Activated CD8-positive, alpha-beta T cell treated with anti-CD3 and anti-CD28 coated beads for 36 hours (primary cell): ENCODE measurements around the gene CCDC154. TPM values are rescaled to one million over a fixed set of nuclear protein-coding genes. Genes with fewer than 3 reads are reported as not detected.

Experiments used
- ATAC-seq: fragments of 200-7000 bp; cut with Tn5 transposase; one replicate; pipeline ENCODE4 v1.10.0; 2021; ENCODE audit warnings: mild to moderate bottlenecking, moderate library complexity
- CTCF ChIA-PET: fragments of 350-600 bp; sonication (Branson Sonifier 250); formaldehyde crosslinking; loops from one replicate; lab custom pipeline; 2021; ENCODE audit warnings: antibody characterized with exemption; lab: Charles Lee
- POLR2A ChIA-PET: fragments of 350-600 bp; sonication (Branson Sonifier 250); formaldehyde crosslinking; loops from one replicate; lab custom pipeline; 2021; ENCODE audit warnings: antibody characterized with exemption; lab: Charles Lee
- DNase-seq: peaks from one replicate; pipeline ENCODE4 v3.0.0-alpha.2; 2020
- H3K27ac Mint-ChIP-seq: one replicate; pipeline ENCODE4 v1.8.0; 2021; ENCODE audit warnings: mild to moderate bottlenecking, mixed read lengths
- H3K27me3 Mint-ChIP-seq: one replicate; pipeline ENCODE4 v1.8.0; 2021; ENCODE audit warnings: mixed read lengths
- H3K36me3 Mint-ChIP-seq: one replicate; pipeline ENCODE4 v1.8.0; 2021; ENCODE audit warnings: low read depth, mixed read lengths
- H3K4me1 Mint-ChIP-seq: one replicate; pipeline ENCODE4 v1.8.0; 2021; ENCODE audit warnings: low read depth, mixed read lengths
- H3K4me3 Mint-ChIP-seq: one replicate; pipeline ENCODE4 v1.8.0; 2021; ENCODE audit warnings: mild to moderate bottlenecking, moderate library complexity, mixed read lengths
- H3K9me3 Mint-ChIP-seq: one replicate; pipeline ENCODE4 v1.8.0; 2021; ENCODE audit warnings: mixed read lengths
- CTCF ChIP-seq: fragments of 200-600 bp; IDR thresholded peaks from one replicate; pipeline ENCODE4 v1.8.0; 2022; ENCODE audit warnings: antibody characterized with exemption, mild to moderate bottlenecking
- intact Hi-C: fragments of 100-400 bp; cut with micrococcal nuclease; formaldehyde crosslinking; loops from one replicate; pipeline ENCODE4 v1.10.0; 2022
- total RNA-seq, 2 experiments: library from RNA; stranded (reverse); gene quantifications; one replicate each; pipeline ENCODE4 v1.2.3, GENCODE V29; 2021

CCDC154 gene
- total RNA-seq, 2 experiments from 2014 or later, result 1.3 to 1.4 TPM

- Mint-ChIP-seq H3K36me3 (no peaks in the 10 kb centered on the region), H3K9me3 (no peaks in the 10 kb centered on the region), H3K27ac (no peak overlapping the region), H3K27me3 (no peaks in the 10 kb centered on the region), H3K4me3 (no peak overlapping the region), H3K4me1 (no peaks in the 10 kb centered on the region)
- intact Hi-C loops, result no loop called here
- POLR2A ChIA-PET, result interaction anchor here (3.6 kb wide), 1 partner anchor 10 kb away, joined by 13 read pairs; the partner anchor contains the start of gene UQCC4
- DNase-seq (no peak), ATAC-seq (no peak)
- CTCF ChIA-PET, result no interaction called here
- no peak for TF ChIP-seq CTCF
These were observed 14.1 kb downstream of the CCDC154 start for GRCh38 chr16:1430214-1430758.

- POLR2A ChIA-PET, result interaction anchor here (1.0 to 3.6 kb wide), 2 partner anchors 9 to 14 kb away, joined by 3 to 13 read pairs; partner anchors contain the start of genes CCDC154 and UQCC4
- H3K36me3 Mint-ChIP-seq, result no peaks in the 10 kb centered on the region
- no peaks in the 10 kb centered on the region for H3K27me3 Mint-ChIP-seq
- intact Hi-C loops, result no loop called here
- CTCF ChIA-PET, result interaction anchor here (0.9 kb wide), 1 partner anchor 8 kb away, joined by 3 read pairs; no protein-coding TSS in a partner anchor
- no peak for DNase-seq
- no peak overlapping the region for H3K4me3 Mint-ChIP-seq
- H3K27ac Mint-ChIP-seq, result no peak overlapping the region
- no peaks in the 10 kb centered on the region for H3K9me3 Mint-ChIP-seq
- H3K4me1 Mint-ChIP-seq, result no peaks in the 10 kb centered on the region
- no peak for TF ChIP-seq CTCF
- no peak for ATAC-seq
These were observed 14.7 kb downstream of the CCDC154 start for GRCh38 chr16:1429631-1430030.

GRCh38 chr16:1429012-1429411 lies 15.3 kb downstream of the CCDC154 start:
- DNase-seq (no peak), ATAC-seq (no peak)
- ChIA-PET POLR2A (interaction anchor here (1.0 to 3.6 kb wide), 2 partner anchors 8 to 15 kb away, joined by 3 to 13 read pairs; partner anchors contain the start of genes CCDC154 and UQCC4), CTCF (interaction anchor here (0.7 to 1.1 kb wide), 5 partner anchors 9 to 217 kb away, joined by 3 to 4 read pairs (median 3); no protein-coding TSS in a partner anchor)
- Mint-ChIP-seq H3K36me3 (no peaks in the 10 kb centered on the region), H3K9me3 (no peaks in the 10 kb centered on the region), H3K4me1 (no peaks in the 10 kb centered on the region), H3K27ac (no peak overlapping the region), H3K4me3 (no peak overlapping the region), H3K27me3 (no peaks in the 10 kb centered on the region)
- intact Hi-C loops, result no loop called here
- TF ChIP-seq CTCF, result no peak

- Mint-ChIP-seq H3K36me3 (no peaks in the 10 kb centered on the region), H3K9me3 (no peaks in the 10 kb centered on the region), H3K27me3 (no peaks in the 10 kb centered on the region), H3K4me1 (no peaks in the 10 kb centered on the region), H3K4me3 (no peak overlapping the region), H3K27ac (no peak overlapping the region)
- TF ChIP-seq CTCF, result peak; percentile 56
- DNase-seq, result peak; percentile 73
- ChIA-PET CTCF (interaction anchor here (0.7 to 1.8 kb wide), 6 partner anchors 9 to 295 kb away, joined by 3 to 7 read pairs (median 3); no protein-coding TSS in a partner anchor), POLR2A (interaction anchor here (0.8 to 3.6 kb wide), 3 partner anchors 8 to 50 kb away, joined by 3 to 13 read pairs (median 3); partner anchors contain the start of genes CCDC154 and UQCC4)
- intact Hi-C loops, result no loop called here
- peak; percentile 86 for ATAC-seq
These were observed 15.8 kb downstream of the CCDC154 start for GRCh38 chr16:1428511-1428910.
